CMK (cell line): ENCODE measurements around the gene AEN.

Experiments used
- DNase-seq: peaks from one replicate; pipeline ENCODE4 v3.0.0-alpha.2; 2010; ENCODE audit warnings: low read depth

Gene AEN

DNA sequence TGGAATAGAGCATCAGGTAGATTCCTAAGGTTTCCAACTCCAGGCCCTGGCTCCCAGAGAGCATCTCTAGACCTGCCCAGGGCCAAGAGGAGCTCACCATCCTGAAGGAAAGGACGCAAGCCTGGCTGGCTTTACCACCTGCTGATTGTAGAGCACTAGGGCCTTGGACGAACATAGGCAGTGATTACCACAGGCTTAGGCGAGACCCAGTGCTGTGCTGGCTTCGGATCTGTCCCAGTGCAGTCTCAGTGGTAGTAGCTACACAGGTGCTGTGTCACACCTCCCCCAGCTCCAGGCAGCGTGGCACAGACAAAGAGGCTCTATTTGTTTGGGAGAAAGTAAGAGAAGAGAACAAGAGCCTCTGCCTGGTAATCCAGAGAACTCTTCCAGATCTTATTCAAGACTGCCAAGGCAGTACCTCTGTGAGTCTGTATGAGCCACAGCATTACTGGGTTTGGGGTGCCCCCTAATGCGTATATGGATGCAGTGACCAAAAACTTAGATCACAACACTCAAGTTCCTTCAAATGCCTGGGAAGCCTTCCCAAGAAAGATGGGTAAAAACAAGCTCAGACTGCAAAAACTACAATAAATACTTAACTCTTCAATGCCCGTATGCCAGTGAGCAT, 43.1 kb downstream of the AEN start:
- DNase-seq: no peak

DNA sequence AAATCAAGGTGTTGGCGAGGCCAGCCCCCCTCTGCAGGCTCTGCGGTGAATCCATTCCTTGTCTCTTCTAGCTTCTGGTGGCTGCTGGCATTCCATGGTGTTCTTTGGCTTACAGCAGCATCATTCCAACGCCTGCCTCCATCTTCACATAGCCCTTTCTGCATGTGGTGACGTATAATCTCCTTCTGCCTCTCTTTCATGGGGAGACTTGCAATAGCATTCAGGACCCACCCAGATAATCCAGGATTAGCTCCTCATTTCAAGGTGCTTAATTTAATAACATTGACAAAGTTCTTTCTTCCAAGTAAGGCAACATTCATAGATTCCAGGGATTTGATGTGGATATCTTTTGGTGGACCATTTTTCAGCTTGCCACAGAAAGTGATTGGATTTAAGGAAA, 53.5 kb downstream of the AEN start:
- no peak for DNase-seq

DNA sequence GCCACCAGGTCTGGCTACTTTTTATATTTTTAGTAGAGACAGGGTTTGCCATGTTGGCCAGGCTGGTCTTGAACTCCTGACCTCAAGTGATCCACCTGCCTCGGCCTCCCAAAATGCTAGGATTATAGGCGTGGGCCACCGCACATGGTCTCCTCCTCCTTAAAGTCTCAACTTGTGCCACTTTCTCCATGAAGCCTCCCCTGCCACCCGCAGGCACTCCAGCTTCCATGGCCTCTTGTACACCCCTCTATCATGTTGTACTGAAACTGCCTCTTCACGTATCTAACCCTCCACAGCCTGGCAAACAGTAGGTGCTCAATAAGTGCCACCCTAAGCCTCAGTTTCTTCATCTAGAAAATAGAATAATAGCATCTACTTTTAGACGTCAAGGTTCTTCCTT, 57.6 kb downstream of the AEN start:
- no peak for DNase-seq

DNA sequence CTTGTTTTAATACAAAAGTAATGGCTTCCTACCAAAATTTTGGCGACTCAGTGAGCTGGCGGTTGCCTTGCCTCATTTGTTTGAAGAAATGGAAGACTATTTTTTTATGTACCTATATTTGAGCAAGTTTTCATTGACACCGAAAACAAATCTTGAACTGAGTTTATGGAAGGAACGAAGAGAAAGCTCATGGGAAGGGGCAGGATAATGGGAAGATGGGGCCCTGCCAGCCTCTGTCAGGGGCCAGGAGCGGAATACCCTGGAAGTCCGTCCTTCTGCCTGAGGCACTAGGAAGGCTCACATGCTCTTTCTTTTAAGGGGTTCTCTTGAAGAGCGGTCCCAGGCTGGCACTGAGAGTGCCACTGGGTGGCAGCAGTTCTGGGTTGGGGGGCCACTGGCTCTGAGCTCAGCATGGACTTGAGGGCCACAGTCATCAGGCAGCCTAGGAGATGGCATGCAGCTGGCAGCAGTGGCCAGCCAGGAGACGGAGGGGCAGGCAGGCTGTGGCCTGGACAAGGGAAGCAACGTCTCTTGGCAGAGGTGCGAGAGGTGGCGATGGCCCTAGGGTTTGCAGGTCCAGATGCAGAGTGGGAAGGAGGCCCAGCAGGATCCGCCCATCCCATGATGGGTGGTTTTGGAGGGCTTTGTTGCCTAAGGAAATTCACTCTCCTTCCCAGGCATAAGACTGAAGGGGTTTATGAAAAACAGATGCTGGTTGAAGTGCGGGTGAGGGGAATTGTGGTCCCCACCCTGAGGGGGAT, 59.3 kb downstream of the AEN start:
- no peak for DNase-seq

DNA sequence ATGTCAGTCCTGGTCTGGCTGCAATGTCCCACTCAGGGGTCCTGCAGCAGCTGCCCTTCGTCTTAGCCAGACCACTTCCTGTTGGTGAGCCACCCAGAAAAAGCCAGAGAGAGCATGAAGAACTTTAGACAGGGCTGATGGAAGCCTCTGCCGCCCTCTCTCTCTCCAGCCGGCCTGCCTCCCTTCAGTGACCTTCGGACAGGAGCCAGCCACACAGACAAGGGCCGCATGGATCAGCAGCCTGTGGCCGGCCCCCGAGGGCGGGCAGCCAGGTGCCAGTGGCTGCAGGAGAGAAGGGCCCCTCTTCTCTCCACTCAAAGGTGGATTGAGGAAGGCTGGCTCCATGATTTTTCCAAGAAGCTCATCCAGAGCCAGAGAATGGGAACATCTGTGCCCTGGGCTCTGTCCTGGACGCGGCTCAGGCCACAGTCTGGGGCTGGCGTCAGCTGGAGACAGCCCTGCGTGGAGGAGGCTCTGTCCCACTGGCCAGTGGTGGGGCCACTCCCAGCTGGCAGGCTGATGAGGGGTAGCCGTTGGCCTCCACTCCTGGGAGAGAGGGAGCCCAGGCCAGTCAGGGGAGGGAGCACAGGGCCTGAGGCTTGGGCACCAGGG, 60.6 kb downstream of the AEN start:
- DNase-seq: no peak
